GM21367 (cell line): ENCODE data around the gene PTGER3.
"Not testable (repeated sequence)": the region's sequence is repeated elsewhere in the genome, so short reads cannot be mapped to it uniquely, and the experiment has no call there.

Experiments
- ATAC-seq: cut with Tn5 transposase; IDR thresholded peaks from one replicate; pipeline ENCODE4 v1.9.1; 2021; ENCODE audit not compliant: unreplicated experiment

Gene PTGER3

GRCh38 chr1:70961374-70961975 lies 86.1 kb downstream of the PTGER3 start:
- no peak for ATAC-seq

DNA sequence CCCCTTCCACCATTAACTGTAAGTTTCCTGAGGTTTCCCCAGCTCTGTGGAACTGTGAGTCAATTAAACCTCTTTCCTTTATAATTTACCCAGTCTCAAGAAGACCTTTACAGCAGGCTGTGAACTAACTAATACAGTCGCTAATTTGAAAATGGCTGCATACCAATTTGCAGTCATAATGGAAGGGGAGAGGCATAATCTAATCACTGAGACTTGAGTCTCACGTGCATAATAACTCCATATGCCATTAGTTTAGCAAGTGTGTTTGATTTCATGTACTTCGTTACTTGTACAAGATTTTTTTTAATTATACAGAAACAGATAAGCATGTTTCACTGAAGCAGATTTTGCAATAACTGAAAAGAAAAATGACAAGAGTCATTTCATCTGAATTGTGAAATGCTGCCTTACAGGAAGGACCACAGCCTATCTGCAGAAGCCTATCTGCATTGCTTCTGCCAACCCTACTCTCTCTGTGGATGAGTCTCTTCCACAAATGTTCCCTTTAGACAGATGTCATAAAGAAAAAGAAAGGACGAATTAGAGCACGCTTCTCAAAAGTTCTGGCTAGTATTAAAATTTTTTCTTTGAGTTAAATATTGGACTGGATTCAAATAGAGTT lies 99.1 kb downstream of the PTGER3 start:
- ATAC-seq = no peak

- ATAC-seq = no peak
These were observed 99.8 kb downstream of the PTGER3 start for GRCh38 chr1:70947835-70948234.

GRCh38 chr1:70945676-70946075 lies 101.9 kb downstream of the PTGER3 start:
- no peak for ATAC-seq

DNA sequence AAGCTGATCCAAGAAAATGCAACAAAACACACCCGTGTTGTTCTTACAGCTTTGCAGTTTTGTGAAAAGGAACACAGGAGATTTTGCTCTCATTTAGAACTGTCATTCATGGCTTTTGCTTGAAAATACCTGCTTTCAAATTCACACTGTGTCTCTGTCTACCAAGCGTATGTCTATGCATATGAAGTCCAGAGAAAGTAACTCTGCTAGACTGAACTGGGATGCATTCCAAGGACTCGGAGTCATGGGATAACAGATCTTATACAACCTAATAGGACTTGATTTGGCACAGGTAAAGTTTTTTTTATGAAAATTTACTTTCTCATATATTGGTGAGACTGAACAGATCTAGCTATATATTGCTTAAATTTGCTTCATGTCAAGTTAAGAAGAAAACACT lies 102.4 kb downstream of the PTGER3 start:
- no peak for ATAC-seq

DNA sequence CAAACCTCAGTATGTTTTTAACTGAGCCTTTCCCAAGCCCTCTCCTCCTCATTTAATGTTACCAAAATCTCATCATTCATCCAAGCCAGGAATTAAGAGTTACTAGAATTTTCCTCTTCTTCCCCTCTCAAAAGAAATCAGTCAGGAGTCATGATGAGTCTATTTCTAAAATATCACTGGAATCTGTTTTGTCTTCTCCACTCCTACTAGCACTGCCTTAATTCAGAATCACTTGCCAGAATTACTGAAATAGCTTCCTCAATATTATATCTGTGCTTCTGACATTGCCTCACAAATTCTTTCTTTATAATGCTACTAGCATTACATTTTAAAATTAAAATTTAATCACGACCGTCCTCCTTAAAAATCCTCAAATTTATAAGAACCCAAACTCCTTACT lies 106.1 kb downstream of the PTGER3 start:
- no peak for ATAC-seq

DNA sequence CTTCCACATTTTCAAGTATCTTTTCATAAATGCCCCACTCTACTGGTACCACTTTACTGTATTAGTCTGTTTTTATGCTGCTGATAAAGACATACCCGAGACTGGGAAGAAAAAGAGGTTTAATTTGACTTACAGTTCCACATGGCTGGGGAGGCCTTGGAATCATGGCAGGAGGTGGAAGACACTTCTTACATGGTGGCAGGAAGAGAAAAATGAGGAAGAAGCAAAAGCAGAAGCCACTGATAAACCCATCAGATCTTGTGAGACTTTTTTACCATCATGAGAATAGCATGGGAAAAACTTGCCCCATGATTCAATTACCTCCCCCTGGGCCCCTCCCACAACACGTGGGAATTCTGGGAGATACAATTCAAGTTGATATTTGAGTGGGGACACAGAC lies 107.2 kb downstream of the PTGER3 start:
- not testable (repeated sequence) for ATAC-seq

DNA sequence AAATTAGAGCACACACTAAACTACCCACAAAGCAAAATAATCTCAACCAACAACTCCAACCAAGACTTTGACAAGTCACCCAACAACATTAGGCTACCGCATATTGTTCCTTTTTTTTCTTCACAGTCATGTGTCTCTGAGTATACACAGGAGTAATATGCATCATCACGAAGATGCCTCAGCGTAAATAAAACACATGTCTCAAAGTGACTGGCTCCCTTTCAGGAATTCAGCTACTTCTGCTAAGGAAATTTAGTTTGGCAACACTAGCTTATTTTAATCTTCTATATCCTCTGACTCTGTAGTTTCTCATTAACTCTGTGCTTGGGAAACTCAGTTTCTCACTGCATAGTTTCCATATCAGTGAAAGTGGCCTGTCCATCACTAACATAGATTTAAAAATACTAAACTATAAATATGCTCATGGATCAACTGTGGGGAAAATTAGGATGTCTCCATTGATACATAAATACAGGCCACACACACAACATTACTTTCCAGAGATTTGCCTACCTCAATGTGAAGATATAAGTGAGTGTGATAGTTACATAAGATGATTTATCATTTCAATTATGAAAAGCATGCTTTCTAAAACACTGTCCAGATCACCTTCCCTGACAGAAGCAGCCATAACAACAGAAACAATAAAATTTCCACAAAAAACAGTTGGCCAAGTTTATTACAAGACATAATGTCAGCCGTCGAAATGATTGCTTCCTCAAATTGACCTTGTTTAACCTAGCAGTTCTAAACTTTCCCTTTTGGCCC lies 113.2 kb downstream of the PTGER3 start:
- ATAC-seq = no peak

DNA sequence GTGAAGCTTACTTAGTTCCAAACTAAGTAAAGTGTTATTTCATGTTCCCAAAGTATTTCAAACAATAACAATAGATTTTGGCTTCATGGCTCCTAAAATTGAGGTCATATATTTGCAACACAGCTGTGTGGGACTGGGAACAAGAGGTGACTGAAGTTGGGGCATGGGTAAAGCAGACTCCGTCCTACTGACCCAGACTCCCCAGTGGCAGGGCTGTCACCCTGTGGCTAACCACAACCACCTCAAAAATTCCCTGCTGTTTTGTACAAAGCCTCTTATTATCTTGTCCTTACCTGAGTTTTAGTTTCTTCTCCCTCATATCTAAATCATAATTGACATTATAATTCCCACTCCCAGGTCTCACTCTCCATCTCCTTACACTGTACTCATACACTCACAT lies 117.6 kb downstream of the PTGER3 start:
- ATAC-seq = no peak

DNA sequence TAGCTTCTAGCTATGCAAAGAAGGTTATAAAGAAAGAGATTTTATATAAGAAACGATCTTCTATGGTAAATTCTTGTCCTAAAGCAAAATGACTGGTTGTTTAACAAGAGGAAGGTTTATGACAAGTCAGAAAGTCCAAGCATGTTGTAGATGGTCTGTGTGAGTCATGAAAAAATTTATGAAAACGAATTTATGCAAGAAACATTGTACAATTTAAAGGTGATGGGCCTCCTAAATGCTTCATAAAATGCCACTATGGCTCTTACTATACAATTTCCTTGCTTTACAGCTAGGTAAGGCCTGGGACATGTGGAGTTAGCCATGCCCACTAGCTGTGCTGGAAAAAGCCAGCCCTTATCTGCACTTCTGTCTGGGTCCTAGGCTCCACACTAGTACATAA lies 125.4 kb downstream of the PTGER3 start:
- ATAC-seq = no peak
